Stimulated activated CD4-positive, alpha-beta T cell treated with anti-CD3 and anti-CD28 coated beads, Interleukin-4, amount 100 ng/mL, for 48 hours (primary cell): ENCODE data around the gene CIB2.
"Not testable (repeated sequence)": the region's sequence is repeated elsewhere in the genome, so short reads cannot be mapped to it uniquely, and the experiment has no call there.

Experiments
- DNase-seq, 2 donors: peaks; one replicate each; pipeline ENCODE4 v3.0.0-alpha.2; 2020; ENCODE audit warnings: low read depth in 2 of 2

CIB2 gene

DNA sequence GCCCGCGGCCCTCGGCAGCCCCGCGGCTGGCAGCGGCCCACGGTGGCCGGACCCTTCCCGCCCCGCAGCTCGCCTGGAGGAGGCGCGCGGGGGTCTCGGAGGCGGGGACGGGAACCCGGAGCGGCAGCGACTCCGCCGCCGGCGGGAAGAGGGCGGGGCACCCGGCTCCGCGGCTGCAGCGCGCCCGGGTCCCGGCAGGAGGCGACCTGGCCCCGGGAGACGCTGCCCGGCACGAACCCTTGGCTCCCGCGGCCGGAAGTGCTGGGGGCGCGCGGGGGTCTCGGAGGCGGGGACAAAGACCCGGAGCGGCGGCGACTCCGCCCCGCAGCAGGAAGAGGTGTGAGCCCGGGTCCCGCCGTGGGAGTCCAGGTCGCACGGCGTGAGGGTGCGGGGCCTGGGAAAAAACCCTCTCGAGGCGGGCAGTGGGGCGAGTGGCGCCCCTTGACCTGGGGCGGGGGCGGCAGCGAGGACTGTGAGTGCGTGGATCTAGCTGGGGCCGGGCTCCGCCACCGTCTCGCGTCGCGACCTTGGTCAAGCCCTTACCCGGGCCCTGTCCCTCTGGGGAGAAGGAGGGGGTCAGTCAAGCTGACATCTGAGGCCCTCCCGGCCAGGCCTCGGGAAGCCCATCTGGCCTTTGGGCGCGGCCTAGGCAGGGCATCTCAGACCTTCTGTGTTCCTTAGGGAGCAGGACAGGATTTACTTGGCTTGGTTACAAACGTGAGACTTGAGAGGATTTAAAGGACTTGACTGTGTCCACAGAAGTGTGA, at the start of gene CIB2:
TSS of gene CIB2 (minus strand) at position 151 of the 767 bp plus-strand sequence. CDS start 230 bp downstream, outside the sequence.
- peak; percentile 65 to 68 for DNase-seq

DNA sequence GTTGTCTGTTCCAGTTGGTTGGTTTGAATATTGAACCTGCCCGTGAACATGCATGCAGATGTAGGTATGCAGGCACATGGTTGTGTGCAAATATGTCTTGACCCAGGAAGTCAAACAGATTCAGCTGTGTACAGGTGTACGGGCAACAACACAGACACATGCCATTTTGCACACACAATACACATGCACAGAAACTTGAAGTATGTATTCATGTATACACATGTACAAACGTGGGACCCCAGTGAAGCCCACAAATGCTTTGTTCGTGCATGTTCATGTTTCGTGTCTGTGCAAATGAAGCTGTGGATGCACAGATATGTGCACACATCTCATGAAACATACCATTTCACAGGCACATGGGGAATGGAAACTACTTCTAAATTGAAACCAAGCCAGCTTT, 48.7 kb upstream of the CIB2 start:
- no peak for DNase-seq

DNA sequence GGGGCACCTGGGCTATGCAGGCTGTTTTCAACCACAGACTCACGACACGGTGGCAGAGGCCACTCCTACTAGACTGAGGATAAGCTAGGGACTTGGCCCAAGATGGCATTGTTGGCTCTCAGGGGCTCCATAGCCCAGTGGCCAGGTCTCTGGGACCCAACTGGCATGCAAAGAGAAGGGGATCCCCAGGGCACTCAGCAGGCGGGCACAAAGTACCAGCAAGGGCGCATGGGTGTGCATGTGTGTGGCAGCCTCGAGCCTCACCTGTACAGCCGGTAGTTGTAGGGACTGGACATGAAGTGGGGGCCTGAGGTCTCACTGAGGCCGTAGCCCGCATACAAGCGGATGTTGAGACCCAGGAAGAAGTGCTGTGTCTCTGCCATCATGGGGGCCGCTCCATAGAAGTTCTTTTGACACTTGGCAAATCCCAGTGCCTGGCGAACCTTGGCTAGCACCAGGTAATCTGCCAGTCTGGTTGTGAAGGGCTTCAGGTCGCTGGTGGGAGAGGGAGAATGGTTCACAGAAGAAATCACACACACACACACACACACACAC, 48.1 kb upstream of the CIB2 start:
- no peak for DNase-seq

DNA sequence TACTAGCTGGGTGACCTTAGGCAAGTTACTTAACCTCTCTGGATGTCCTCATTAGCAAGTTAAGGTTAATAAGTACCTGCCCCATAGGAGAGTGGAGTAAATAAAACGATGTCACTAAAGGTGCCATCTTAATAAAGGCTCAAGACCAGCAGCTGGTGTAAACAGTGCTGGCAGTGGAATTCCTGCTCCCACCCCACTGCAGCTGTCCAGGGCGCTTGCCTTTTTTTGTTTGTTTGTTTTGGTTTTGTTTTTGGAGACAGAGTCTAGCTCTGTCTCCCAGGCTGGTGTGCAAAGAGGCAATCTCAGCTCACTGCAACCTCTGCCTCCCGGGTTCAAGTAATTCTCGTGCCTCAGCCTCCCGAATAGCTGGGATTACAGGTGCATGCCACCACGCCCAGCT, 46.8 kb upstream of the CIB2 start:
- no peak for DNase-seq

DNA sequence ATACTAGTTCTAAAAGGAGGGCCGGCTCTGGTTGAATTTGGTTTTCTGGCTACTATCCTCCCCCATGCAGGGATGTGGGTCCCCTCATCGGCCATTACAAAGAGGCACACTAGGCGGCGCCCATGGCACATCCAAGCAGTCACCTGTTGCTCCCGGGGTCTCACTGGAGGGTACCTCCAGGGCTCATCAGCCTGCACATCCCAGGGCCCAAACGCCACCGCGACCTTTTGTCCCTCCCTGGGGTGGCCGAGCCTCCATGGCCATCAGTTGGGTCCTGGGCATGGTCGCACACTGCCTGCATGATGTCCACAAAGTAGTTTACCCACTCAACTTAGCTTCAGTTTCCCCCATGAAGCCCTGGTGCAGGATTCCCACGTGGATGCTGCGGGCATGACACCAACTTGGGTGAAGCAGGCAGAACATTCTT, 46.2 kb upstream of the CIB2 start:
- peak; percentile 22 to 24 for DNase-seq

DNA sequence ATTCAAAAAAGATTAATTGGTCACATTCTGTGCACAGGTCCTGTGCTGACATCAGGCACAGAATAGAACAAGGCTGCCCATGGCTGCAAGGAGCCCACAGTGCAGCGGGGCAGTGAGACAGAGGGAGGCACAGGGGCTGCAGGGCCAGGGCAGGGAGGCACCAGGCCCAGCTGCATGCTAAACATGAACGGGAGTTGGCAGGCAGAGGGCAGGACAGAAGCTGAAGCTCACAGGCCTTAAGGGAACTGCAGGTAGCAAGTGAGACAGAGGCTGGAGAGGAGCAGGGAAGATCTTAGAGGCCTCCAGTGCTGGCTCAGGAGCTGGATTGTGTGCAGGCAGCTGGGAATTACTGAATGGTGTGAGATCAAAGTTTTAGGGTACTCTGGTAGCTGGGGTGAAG, 44.1 kb upstream of the CIB2 start:
- DNase-seq = no peak

DNA sequence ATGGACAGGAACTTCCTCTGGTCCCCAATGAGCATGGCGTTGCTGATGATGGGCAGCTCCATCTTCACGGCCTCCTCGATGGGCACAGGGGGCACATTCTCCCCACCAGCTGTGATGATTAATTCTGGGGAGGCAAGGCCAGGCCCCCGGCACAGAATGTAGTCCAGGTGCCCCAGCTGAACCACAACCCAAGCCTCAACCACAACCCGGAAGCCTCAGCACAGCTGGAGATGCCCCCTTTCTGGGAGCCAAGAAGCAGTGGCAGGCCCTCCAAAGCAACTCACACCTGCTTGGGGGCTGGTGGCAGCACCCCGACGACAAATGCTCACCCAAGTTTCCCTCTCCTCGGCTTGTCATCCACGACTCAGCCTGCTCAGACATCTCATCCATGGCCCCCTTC, 43.2 kb upstream of the CIB2 start:
- no peak for DNase-seq

DNA sequence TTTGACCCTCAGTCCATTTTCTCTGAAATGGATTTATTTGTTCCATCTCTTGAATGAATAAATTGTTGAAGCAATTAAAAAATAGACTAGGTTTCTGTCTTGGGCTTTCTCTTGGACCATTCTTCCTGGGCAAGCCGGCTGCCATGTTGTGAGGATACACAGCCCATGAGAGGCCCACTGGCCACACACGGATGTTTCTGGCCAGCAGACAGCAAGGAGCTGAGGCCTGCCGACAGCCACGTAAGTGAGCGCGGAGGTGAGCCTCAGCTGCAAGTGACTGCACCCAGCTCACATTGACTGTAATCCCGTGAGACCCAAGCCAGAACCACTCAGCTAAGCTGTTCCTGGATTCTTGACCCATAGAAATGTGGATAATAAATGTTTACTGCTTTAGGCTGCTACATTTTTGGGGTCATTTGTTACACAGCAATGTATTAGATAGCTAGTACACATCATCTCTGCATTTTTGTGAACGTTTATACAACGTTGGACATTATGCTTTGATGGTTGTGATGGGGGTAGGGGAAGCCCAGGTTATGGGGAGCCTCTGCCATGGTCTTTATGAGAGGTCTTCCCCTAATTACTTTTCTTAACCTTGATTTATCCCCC, 40.7 kb upstream of the CIB2 start:
- DNase-seq = no peak

DNA sequence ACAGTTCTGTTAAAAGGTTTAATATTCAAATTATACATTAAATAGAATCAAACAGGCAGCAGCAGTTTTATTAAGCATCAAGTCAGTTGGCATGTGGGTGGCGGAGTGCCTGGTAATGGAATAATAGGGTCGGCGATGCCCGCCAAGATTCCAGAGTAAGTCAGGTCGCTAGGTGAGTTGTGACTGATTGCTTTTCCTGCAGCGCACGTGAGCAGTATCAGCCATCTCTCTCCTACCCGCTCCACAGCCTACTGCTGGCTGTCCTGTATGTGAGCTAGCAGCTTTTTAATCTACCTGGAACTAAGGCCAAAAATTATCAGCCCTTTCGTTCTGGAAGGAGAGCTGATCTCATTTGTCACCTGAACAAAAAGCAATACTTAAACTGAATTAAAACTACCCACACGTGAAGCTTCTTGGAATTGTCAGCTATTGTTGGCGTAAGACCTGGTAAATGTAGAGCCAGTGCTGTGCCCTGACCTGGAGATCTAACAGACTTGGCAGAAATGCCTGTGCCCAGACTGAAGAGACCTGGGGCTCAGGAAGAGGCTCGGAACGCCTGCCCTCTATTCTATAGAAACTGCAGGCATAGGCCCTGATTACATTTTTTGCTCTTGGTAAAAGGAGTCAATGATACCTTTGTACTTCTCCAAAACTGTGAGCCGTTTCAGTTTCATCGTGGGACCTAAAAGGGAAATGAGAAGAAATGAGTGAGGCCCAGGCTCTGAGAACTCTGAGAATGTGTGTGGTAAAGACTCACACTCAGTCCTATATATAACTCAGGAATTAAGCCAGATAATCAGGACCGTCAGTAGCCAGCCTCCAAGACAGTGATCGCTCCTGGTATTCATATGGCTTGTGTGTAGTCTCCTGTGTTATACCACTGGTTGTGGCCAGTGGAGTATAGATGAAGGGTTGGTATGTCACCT, 39.9 kb upstream of the CIB2 start:
- DNase-seq = no peak

DNA sequence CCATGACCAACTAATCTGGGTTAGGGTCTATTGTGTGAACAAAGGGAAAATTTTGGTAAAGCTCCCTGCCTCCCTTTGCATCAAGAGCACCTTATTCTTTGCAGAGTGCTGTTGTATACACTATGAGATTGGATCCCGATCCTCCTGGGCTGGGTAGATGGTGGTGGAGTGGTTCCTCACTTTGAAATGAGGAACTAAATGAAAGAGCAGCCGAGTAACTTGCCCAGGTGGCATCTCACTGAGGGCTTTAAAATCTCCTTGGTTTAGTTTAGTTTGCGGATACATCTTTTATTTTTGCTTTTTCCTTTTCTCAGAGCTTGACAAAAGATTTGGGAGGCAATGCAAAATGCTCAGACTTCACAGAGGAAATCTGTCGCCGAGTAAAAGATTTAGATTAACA, 37.4 kb upstream of the CIB2 start:
- no peak for DNase-seq

DNA sequence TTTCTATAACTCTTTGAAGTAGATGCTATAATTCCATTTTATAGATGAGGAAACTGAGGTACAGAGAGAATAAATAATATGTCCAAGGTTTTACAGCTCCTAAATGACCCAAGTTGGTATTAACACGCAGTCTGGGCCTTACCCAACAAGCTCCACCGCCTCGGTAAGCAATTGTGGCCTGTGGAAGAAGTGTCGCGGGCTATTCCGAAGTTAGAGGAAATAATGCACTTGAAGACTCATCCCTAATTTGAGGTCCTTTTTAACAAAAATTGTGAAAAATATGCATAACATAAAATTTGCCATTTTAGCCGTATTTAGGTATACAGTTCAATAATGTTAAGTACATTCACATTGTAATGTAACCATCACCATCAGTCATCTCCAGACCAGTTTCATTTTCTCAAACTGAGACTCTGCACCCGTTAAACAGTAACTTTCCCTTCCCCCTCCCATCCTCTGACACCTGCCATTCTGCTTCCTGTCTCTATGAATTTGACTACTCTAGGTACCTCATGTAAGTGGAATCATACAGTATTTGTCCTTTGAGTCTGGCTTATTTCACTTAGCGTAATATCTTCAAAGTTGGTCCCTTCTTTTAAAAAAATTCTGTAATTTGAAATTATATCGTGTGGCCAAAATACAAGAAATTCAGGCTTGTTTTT, 36.1 kb upstream of the CIB2 start:
- DNase-seq = peak in 1 of 2 donors; percentile 14

DNA sequence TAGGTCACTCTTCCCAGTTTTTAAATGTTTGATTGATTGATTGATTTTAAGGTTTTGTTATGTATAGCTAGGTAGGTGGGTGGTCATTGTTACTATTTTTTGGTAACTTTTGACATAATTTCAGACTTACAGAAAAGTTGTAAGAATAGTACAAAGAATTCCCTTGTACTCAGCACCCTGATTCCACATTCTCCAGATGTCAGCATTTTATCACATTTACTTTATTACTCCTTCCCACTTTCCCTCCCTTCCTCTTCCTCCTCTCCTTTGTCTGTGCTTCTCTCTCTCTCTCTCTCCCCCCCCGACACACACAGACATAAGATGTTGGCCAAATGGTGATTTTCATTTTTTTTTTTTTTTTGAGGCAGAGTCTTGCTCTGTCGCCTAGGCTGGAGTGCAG, 32.8 kb upstream of the CIB2 start:
- DNase-seq = no peak

DNA sequence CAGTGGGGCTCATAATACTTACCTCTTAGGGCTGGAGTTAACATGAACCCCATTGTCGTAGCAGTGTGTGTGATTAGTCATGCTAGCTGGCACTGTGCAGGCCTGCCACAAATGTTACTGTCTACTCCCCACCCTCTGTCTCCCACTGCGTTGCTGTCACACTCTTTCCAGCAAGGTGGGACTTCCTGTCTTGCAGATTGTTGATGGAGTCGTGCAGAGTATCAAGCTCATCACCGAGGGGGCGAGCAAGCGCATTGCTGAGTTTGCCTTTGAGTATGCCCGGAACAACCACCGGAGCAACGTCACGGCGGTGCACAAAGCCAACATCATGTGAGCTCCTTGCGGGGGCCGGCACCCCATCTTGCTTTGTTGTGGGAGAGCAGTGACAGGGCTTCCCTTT, 30.8 kb upstream of the CIB2 start:
- peak in 1 of 2 donors; percentile 18 for DNase-seq

DNA sequence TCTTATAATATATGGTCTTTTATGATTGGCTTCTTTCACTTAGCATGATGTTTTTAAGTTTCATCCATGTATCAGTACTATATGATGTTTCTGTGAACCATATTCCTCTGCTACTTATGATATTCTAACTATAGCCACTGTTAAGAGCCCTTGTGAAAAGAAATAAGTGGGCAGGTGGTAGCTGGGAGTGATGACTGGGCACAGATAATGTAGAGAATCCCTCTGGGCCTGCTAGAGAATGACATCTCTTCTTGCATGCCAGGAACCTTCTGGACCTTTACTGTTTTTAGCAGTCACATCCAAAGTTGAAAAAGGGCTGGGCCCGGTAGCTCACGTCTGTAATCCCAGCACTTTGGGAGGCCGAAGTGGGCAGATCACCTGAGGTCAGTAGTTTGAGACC, 28.1 kb upstream of the CIB2 start:
- DNase-seq = no peak

DNA sequence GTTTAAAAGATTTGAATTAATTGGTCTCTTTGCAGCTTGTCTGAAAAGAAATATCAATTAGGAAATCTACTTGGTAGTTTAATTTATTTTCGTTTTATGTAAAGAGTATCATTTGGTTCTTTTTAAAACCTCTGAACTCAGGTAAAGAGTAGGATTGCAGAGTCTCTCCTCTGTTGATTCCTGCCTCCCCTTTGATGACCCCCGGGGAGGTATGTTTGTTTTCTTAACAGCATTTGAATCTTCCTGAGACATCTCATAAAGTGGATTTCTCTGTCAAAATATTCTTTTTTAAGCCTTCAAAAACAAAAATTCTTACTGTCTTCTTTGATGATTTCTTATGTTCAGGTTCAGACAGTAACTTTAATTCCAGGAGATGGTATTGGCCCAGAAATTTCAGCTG, 26.0 kb upstream of the CIB2 start:
- DNase-seq = no peak

DNA sequence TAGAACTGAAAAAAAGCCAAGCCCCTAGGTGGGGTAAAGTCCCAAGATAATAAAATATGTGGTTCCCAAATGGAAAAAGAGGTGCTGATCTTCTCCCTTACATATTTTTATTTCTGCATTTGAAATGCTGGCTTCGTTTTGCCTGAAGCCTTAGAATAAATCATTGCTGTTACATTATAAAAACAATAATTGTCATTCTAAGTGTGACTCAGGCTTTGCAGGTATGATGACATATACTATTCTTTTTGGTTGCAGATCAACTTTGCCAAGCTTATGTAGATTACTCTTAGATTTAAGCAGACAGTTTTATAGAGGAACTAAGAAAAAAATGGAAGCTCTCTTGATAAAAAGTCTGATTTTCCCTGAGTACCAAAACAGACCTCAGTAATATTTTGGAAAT, 25.4 kb upstream of the CIB2 start:
- no peak for DNase-seq

DNA sequence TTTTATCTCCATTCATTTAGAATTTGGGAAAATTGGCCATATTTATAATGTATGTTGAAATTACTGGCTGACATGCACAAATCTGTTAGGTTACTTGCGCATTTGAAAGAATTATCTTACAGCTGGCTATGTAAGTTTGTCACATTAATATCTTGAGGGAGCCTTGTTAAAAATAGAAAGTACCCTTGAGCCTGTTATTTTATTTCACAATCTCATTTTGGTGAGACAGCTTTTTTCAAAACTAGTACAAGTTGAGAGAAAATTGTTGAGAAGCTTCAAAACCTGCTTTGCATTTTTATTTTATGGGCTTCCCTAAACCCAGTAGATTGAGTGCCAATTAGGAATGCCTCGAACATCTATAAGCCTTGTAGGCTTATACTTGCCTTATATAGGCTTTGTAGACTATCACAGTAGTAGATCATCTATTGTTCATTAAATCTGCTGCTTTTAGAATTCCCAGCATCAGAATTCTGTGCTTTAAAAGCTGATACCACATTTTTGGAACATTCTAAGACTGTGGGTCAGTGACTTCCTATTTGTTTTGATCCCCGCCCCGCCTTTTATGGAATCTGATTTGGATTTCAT, 24.2 kb upstream of the CIB2 start:
- no peak for DNase-seq

DNA sequence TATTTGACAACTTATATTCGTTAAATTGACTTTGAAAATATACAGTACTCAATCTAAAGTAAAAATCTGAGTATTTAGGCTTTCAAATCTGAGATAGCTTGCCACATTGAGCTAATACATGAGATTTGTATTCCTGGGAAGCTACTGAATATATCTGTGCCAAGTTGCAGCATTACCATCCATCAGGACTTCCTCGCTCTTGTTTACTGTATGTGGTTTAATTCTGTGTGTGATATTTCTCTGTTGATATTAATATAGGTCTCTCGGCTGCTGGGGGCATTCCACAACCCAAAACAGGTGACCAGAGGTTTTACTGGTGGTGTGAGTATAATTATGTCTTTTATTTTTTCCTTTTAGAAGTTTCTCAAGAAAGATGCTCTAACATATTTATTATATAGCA, 23.7 kb upstream of the CIB2 start:
- DNase-seq = no peak

DNA sequence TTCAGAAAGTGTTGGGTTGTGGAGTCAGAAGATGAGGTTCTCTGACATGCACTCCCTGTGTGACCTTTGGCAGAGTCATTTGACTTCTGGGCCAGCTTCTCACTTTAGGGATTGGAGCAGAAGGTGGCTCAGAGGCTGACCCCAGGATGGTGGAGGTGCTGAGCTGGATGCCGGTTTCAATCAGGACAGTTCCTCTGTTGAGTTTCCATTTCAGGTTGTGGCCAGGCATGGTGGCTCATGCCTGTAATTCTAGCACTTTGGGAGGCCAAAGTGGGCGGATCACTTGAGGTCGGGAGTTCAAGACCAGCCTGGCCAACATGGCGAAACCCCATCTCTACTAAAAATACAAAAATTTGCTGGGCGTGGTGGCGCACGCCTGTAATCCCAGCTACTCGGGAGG, 19.8 kb upstream of the CIB2 start:
- DNase-seq = not testable (repeated sequence)

DNA sequence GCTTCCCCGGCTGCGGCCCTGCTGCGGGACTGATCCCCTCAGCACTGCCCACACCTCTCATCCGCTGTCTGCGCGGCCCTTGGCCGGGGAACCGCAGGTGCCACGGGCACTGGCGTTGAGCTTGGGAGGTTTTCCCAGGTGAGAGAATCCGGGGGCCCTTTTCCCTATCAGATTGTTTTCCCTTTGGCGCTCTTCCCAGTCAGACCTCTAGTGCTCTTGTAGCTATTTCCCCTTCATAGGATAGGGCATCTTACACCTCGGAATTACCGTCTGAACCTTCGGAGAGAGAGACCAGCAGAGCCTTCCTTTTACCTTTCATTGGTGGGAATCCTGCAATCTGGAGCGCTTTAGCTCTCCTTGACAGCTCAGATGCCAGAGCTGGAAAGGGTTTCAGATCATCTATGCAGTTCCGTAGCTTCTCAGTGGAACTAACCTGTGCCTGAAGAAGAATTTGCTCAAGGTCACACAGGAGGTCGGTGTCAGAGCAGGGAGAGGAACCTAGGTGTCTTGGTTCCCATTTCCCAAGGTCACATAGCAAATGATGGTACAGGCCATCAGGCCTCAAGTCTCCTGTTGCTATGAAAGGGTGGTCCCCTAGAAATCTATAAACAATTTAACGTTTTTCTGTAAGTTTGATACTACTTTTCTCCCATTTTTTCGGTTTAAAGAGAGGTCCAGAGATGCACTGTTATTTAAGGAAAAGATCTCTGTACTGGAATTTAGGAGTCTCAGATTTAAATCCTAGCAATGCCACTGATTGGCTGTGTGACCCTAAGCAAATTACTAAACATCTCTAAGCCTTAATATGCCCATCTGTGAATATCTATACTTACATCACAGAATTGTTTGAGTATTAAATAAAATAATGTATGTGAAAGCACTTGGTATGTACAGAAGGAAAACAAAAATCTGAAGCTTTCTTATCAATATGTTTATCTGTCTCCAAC, 18.8 kb upstream of the CIB2 start:
- no peak for DNase-seq
